ENCODE measurements around the gene RFNG. TPM values are rescaled to one million over a fixed set of nuclear protein-coding genes. Genes with fewer than 3 reads are reported as not detected.

Gene RFNG
- total RNA-seq, 1 donor from 2014 or later, result 35.7 TPM

DNA sequence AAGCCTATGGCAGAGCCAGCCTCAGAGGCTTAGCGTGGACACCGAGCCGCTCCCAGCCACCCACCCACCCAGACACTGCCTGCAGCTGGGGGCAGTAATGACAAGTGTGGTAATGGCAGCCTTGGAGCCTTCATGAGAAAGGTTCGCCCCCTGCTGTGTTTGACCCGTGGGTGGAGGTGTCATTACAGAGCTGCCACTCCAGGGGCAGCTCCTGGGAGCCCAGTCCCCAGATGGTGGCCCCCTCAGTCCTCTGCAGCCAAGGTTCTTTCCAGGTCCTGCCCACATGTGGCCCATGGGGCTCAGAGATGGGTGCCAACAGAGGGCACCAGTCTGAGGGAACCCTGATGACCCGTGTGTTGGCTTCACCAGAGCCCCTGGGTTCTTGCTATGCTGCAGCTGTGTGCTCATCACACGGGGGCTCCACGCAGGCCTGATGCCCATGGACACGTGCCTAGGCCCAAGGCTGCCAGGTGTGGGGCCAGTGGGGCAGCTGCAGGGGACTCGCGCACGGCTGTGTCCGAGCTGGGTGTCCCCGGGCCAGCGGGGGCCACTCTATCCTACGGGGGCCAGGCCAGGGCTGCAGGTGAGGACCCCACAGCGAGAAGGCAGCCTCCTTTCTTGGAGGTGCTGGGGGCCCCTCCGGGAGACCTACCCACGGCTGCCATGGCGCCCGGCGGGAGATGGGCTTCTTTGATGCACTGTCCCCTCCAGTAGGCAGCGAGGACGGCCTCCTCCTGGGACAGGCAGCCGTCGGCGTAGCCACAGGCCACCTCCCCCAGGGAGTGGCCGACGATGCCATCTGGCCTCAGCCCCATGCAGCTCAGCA is 38.3 kb upstream of the RFNG start:
- DNase-seq, result no peak

DNA sequence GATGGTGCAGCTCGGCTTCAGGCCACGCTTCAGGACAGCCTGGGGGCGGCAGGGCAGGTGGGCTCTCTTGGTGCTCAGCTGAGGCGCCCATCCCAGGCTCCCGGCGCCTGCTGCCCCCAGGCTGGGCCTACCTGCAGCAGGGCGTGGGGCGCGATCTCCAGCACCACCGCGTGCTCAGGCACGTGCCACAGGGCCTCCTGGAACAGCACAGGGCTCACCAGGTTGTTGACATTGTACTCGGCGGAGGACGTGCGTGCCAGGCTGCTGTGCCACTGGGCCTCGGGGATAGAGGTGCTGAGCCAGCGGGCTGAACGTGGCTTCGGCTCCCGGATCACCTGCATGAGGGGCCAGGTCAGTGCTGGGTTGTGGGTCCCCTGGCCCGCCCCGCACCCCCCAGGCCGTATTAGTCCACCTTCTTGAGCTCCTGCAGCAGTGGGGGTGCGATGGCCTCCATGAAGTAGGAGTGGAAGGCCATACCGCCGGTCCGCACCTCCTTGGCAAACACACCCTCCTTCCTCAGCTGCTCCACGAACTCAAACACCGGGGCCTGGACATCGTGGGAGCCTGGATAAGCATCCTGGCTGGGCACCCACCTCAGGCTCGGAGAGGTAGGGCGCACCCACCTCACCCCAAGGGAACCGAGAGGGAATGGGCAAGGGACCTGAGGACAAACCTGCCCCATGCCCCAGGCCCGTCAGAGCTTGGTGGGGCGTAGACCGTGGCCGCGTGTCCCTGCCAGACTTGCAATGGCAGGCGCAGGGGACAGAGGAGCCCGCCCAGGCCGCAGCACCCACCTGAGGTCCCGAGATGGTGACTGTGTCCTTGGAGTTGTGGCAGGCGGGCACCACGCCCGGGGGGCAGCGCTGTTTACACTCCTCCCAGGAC is 37.5 kb upstream of the RFNG start:
- DNase-seq, result no peak

DNA sequence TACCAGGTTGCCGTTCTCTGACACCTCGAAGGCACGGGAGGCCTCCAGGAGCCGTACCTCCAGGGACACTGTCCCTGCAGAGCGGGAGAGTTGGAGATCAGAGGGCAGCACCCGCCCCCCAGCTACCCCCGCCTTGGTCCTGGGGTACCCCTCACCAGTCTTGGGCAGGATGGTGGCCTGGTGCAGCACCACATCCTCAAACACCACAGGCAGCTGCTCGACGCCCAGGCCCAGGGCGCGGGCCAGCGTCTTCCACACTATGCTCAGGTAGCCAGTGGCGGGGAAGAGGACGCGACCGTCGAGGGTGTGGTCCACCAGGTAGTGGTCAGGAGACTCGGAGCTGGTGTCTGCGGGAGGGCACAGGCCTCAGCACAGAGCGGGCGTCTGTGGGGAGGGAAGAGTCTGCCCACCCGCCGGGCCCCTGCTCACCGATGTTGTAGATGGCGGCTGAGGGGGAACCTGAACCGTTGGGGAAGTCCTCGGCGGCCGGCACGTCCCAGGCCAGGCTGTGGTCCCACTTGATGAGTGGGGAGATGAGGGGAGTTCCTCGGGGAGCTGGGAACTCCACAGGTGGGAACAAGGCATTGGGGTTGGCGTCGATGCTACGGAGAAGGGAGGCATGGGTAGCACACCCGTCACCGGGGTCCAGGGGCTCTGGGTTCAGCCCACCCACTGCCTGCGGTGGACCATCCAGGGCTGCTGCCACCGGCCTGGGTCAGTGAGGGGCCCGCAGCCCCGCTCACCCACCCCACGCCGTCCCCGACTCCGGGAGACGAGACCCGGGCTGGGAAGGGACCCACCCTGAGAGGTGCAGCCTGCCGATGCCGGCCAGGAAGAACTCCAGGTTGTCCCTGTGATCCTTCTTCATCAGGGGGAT is 36.6 kb upstream of the RFNG start:
- no peak for DNase-seq

DNA sequence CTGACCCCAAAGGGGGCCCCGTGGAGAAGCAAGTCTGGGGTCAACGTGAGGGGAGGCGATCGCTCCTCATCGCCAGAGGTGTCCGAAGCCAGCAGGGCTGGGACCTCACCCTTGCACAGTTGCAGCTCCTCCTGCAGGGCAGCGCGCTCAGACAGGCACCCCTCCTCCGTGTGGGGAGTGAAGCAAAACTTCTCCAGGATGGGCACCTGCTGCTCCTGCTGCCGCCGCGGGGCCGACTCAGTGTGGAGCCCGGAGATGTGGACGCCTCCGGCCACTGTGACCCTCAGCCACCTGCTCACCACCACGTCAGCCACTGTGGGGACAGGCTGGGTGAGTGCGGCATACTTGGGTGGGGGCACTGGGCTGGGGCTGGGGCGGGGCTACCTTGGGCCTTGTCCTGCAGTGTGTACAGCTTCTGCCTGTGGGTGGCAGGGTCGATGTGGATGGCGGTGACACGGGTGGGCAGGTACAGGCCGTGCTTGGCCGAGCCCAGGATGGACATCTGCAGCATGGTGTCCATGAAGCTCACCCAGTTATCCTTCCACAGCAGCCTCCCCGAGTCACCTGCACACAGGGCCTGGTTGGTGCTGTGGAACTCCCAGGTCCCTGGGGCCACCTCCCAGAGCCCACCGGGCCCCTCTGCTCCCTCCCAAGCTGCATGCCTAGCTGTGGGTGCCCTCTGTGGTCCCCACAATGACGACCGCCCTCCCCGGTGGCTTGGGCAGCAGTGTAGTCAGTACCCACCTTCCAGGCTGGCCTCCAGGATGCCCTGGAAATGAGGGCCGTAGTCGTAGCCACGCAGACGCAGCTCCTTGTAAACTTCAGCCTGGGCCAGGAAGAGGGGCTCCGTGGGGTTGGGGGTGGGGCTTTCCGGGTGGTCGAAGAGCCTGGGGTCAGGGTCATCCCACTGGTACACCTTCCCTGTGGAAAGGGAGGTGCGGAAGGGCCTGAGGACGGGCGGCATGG is 35.6 kb upstream of the RFNG start:
- DNase-seq, result no peak

DNA sequence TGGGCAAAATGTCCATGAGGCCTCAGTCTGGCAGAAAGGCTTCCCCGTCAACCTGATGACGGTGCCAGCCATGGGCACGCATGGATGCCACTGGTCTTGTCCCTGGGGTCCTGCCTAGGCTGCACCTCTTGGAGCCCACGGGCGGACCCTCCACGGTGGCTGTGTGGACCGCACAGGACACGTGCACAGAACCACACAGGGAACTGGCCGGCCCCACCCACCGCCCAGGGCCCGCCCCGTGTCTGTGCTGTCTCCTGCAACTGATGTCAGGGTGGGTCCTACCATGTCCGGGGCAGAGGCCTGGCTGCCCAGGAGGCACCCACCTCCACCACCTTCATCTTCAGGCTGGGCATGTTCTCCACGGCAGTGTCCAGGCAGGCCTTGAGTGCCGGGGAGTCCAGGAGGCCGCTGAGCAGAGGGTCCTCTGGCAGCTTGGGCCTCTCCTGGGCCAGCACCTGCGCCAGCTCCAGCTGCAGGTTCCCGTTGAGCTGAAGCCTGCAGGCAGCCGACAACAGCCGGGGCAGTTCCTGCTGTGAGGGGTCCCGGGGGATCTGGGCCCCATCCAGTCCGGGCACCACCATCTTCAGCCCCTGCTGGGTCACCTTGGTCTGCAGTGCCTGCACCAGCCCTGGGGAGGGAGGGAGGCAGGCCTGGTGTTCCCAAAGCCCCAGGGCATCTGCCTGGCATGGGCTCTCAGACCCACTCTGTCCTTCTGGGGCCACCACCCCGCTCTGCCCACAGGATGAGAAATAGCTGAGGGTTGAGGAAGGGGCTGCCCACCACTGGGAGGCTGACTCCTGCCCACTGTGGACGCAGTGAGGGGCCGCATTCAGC is 34.5 kb upstream of the RFNG start:
- DNase-seq, result no peak

DNA sequence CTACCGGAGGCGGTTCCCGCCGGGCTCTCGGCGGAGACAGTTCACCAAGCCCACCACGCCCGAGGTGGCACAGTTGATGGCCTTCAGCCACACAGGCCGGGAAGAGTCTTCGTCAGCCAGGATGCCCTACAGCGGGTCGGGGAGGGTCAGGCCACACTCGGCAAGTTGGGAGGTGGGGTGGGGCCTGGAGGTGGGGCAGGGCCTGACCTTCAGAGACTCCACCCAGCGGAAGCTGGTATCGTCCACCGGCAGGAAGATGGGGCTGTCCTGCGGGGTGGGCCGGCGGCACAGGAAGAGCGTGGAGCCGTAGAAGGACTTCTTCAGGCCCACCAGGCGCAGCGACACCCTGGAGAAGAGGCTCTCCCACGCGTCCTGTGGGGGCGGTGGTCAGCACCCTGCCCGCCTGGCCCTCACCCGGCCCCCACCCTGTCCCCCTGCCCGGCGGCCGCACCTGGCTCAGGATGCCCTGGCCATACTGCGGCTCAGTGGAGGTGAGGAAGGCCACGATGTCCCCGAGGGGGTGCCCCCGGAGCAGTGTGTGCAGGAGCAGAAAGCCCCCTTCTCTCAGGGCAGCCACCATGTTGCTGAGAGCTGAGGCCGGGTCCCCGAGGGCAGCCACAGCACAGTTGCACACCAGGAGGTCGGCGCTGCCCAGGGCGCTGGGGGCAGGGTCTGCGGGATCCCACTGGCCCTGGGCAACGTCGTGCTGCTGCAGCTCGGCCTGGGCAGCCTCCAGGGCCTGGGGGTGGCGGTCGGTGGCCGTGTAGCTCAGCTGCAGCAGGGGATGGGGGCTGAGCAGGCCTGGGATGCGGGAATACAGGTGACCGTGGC is 33.6 kb upstream of the RFNG start:
- DNase-seq, result no peak

DNA sequence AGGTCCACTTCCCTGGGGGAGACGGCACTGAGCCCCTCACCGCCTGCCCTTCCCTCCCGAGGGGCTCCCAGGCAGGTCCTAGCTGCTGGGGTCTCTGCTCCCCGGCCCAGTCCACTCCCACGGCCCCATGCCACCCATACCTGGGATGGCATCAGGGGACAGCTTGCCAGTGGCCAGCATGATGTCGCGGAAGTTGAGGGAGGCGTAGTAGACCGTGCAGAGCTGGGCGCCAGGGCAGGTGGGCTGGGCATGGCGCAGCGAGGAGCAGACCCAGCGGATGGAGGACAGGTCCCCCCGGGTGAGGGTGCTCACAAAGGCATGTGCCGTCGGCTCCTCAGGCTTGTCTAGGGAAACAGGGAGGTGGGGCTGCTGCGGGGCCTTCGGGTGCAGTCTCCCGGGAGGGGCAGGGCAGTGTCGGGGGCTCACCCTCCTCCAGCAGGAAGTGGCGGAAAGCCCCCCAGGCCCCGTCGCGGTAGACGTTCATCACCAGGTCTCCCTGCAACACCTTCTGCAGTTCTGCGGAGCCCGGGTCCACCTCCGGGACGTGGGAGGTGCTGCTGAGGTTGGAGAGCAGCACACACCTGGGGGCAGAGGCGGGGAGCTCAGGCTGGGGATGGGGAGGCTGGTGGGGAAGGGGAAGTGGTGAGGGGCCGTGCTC is 32.9 kb upstream of the RFNG start:
- DNase-seq, result no peak

DNA sequence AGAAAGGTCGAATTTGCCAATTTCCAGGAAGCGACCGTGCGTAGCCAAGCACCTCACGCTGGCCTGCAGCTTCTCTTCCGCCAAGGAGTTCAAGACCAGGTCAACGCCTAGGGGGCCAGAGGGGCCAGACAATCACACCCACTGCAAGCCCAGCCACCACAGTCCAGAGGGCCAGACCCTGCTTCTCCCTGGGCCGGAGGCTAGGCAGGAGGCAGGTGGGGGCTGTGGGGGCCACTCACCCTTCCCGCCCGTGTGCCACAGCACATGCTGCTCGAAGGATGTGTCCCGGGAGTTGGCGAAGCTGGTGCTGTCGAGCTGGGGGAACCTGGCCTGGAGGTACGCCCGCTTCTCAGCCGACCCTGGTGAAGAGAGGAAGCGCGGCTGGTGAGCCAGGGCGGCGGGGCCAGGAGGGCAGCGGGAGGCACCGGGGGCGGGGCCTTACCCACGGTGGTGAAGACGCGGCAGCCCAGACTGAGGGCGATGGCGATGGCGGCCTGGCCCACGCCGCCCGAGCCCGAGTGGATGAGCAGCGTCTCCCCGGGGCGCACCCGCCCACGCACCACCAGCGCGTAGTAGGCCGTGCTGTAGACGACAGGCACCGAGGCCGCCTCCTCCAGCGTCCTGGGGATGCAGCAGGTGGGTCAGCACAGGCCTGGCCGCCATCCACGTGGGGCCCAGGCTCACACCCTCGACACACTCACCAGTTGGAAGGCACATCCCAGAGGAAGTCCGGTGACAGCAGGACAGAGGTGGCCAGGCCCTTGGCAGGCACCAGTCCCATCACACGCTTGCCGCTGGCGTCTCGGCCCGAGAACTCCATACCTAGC is 32.1 kb upstream of the RFNG start:
- no peak for DNase-seq

DNA sequence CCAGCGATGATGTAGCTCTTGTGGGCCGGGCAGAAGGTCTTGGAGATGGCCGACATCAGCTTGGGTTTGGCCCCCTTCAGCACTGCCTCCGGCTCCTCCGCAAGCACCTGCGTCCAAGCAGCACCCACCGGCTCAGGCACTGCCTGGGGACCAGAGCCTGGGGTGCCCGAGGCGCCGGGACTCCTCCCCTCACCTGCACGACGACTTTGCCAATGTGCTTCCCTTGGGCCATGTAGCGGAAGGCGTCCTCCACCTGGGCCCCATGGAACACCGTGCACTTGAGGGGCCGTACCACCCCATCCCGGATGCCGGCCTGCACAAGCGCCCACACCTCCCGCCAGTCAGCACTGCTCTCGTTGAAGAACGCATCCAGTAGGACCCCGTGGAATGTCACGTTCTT is 31.4 kb upstream of the RFNG start:
- no peak for DNase-seq

DNA sequence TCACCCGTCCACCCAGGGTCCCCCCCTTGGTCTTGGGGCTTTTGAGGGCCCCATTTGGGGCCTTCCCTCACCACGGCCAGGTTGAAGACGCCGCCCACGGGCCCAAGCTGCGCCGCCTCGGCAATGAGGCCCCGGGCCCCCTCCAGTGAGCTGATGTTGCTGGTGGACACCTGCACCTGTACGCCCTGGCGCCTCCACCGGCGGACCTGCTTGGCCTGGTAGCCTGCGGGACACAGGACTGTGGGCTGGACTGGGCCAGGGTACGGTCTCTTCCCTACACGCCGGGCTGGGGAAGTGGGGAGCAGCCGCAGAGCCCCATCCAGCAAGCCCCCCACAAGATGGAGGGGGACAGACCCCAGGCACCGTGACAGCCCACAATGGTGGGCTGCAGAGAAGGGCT is 30.8 kb upstream of the RFNG start:
- no peak for DNase-seq

DNA sequence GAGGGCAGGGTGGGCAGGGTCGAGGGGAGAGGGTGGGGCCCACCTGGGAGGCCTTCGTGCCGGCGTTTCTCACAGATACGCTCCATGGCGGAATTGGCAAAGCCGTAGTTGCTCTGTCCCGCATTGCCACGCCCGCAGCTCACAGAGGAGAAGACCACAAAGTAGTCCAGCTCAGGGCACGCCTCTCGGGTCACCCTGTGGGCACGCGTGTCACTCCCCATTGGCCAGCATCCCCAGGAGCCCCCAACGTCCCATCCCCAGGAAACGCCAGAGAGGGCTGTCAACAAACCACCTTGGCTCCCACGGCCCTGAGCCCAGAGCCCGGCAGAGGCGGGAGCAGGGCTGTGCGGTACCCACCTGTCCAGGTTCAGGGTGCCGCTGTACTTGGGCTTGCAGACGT is 30.4 kb upstream of the RFNG start:
- DNase-seq, result no peak

DNA sequence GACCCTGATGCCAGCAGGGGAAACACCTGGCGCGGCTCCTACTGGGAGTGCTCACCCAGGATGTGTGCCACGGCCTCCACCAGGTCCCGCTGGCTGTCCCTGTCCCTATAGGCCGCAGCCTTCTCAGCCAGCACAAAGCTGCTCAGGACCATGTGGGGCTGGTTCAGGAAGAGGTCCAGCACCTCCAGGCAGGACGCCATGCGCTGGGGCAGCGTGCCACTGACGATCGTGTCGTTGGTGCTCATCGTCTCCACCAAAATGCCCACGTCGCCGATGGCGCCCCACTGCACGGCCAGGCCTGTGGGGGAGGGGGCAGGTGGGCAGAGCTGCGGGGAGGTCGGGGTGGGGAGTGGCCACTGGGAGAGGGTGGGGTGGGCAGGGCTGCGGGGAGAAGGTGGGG is 29.9 kb upstream of the RFNG start:
- DNase-seq, result no peak

DNA sequence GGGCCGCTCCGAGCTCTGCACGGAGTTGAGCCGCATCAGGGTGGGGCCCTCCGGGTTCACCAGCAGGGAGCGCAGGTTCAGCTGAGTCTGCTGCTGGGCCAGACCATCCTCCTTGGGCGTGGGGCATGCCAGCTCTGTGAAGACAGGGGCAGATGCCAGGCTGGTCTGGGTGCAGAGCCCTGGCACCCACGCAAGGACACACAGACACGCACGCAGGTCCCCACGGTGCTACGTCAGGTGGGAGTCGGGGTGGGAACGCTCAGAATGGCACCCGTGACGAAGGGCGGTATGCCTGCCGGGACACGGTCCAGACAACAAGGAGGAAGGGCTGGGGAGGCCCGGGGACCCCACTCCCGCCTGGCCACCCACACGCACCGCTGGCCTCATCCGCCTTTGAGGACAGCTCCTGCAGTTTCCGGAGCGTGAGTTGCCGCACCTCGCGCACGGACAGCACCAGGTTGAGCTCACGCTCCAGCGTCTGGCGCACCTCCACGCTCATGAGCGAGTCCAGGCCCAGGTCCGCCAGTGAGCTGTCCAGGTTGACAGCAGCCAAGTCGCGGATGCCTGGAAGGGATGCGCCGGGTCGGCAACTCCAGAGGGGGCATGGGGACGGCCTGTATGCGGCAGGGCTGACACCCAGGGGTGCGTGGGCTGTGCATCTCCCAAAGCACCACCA is 29.3 kb upstream of the RFNG start:
- no peak for DNase-seq

DNA sequence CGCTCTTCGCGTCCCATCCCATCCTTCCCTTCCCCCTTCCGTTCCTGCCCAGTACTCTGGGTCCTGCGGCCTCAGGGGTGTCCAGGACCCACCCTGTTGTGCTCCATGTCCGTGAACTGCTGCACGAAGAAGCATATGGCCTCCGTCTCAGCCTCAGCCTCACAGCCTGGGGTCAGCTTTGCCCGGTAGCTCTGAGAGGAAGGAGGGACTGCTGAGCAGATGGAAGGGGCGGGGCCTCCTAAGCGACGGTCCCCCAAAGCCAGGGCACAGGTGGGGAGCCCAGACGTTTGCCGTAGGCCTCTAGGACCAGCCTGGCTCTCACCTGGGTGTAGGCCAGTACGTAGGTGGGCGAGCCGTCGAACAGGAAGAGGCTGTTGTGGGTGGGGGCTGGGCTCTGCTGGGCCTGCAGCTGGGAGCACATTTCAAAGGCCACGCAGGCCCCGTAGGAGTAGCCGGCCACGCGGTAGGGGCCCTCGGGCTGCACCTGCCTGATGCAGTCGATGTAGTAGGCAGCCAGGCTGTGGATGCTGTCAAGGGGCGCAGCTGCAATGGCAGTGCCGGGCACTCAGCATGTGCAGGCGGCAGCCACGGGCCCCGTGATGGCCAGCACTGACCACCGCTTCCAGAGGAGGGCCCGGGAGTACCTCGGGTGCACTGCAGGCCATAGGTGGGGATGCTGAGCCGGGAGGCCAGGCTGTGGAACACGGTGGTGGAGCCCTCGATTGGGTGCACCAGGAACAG is 28.6 kb upstream of the RFNG start:
- DNase-seq, result no peak

DNA sequence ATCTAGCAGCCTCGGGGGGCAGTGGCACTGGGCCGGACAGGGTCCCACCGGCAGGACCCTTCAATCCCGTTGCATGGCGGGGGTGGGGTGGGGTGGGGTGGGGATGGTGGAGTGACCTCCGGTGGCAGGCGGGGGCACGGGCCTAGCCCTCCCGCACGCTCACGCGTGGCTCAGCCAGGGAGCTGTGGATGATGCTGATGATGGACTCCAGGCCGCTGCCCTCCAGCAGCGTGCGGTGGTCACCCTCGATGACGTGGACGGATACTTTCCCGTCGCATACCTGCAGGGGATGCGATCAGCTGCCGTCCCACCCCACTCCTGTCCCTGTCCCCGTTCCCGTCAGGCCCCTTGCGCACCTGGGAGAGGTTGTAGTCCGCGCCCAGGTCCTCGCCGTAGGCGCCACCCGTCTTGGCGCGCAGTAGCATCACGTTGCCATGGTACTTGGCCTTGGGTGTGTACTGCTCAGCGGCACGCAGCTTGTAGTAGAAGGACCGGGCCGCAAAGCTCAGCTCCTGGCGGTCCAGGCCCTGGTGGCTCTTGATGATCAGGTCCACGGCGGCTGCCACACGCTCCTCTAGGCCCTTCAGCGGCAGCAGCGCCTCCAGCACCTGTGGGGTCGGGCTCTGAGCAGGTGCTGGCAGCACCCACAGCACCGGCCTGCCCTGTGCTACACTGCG is 27.5 kb upstream of the RFNG start:
- DNase-seq, result no peak

DNA sequence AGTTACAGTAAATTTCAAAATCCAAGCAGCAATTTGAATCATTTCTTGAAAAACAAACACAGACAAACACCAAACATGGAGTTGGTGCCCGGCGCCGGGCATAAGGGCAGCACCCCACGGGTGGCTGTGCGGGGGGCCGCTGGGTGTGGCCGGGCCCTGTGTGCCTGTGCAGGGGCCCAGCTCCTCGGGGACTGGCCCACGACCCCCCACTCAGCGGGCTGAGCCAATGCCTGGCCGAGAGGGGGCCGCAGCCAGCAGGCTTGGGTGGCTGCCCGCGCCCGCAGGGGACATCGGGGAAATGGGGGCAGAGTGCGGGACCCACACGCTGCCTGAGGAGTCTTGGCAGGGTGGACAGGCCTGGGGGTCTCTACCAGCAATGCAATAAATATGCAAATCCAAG is 26.8 kb upstream of the RFNG start:
- no peak for DNase-seq
